ENCODE measurements around the gene RAB26. TPM values are rescaled to one million over a fixed set of nuclear protein-coding genes. Genes with fewer than 3 reads are reported as not detected.

Gene RAB26
- total and polyA plus RNA-seq, 2 experiments from 2014 or later, result 4.1 to 8.7 TPM

DNA sequence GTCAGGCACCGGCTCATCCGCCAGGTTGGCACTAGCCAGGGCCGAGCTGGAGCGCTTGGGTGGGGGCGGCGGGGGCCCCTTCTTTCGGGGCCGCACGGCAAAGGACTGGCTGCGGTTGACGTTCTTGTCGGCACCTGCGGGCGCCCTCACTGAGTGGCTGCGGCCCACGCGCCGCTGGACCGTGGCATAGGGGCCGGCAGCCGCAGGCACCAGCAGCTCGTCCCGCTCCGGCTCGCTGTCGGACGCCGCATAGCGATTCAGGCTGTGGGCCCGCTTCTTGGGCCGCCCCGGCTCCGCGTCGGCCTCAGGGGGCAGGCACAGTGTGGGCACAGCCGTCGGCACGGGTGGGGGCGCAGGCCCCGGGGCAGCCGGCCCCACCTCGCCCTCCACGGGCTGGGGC is 32.0 kb downstream of the RAB26 start:
- H3K27ac Mint-ChIP-seq, result no peak overlapping the region
- no peaks in the 10 kb centered on the region for H3K36me3 ChIP-seq (ENCODE audit: insufficient read depth)
- no peak for DNase-seq (ENCODE audit: low spot score)
- H4K20me1 ChIP-seq (replicated peaks; ENCODE audit: insufficient read depth), result no peaks in the 10 kb centered on the region; the same call in 1 of the 2 replicates
- no peak overlapping the region for H3K4me3 ChIP-seq
- H2AFZ ChIP-seq, result no peak overlapping the region
- H3K4me3 Mint-ChIP-seq, result no peak overlapping the region
- TF ChIP-seq NANOG (IDR thresholded peaks at IDR 0.05; ENCODE audit: borderline replicate concordance), result no peak
- TF ChIP-seq POLR2AphosphoS5 (IDR thresholded peaks at IDR 0.05; ENCODE audit: low read depth), result no peak
- TF ChIP-seq, protein P1, sequence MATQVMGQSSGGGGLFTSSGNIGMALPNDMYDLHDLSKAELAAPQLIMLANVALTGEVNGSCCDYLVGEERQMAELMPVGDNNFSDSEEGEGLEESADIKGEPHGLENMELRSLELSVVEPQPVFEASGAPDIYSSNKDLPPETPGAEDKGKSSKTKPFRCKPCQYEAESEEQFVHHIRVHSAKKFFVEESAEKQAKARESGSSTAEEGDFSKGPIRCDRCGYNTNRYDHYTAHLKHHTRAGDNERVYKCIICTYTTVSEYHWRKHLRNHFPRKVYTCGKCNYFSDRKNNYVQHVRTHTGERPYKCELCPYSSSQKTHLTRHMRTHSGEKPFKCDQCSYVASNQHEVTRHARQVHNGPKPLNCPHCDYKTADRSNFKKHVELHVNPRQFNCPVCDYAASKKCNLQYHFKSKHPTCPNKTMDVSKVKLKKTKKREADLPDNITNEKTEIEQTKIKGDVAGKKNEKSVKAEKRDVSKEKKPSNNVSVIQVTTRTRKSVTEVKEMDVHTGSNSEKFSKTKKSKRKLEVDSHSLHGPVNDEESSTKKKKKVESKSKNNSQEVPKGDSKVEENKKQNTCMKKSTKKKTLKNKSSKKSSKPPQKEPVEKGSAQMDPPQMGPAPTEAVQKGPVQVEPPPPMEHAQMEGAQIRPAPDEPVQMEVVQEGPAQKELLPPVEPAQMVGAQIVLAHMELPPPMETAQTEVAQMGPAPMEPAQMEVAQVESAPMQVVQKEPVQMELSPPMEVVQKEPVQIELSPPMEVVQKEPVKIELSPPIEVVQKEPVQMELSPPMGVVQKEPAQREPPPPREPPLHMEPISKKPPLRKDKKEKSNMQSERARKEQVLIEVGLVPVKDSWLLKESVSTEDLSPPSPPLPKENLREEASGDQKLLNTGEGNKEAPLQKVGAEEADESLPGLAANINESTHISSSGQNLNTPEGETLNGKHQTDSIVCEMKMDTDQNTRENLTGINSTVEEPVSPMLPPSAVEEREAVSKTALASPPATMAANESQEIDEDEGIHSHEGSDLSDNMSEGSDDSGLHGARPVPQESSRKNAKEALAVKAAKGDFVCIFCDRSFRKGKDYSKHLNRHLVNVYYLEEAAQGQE (IDR thresholded peaks at IDR 0.05; ENCODE audit: unreplicated experiment), result no peak
- TF ChIP-seq EZH2phosphoT487 (IDR thresholded peaks at IDR 0.05; ENCODE audit: unreplicated experiment), result no peak
- TF ChIP-seq CREB1 (CRISPR knock-in tag; IDR thresholded peaks at IDR 0.05; ENCODE audit: low read depth), result no peak
- TF ChIP-seq, protein P2, sequence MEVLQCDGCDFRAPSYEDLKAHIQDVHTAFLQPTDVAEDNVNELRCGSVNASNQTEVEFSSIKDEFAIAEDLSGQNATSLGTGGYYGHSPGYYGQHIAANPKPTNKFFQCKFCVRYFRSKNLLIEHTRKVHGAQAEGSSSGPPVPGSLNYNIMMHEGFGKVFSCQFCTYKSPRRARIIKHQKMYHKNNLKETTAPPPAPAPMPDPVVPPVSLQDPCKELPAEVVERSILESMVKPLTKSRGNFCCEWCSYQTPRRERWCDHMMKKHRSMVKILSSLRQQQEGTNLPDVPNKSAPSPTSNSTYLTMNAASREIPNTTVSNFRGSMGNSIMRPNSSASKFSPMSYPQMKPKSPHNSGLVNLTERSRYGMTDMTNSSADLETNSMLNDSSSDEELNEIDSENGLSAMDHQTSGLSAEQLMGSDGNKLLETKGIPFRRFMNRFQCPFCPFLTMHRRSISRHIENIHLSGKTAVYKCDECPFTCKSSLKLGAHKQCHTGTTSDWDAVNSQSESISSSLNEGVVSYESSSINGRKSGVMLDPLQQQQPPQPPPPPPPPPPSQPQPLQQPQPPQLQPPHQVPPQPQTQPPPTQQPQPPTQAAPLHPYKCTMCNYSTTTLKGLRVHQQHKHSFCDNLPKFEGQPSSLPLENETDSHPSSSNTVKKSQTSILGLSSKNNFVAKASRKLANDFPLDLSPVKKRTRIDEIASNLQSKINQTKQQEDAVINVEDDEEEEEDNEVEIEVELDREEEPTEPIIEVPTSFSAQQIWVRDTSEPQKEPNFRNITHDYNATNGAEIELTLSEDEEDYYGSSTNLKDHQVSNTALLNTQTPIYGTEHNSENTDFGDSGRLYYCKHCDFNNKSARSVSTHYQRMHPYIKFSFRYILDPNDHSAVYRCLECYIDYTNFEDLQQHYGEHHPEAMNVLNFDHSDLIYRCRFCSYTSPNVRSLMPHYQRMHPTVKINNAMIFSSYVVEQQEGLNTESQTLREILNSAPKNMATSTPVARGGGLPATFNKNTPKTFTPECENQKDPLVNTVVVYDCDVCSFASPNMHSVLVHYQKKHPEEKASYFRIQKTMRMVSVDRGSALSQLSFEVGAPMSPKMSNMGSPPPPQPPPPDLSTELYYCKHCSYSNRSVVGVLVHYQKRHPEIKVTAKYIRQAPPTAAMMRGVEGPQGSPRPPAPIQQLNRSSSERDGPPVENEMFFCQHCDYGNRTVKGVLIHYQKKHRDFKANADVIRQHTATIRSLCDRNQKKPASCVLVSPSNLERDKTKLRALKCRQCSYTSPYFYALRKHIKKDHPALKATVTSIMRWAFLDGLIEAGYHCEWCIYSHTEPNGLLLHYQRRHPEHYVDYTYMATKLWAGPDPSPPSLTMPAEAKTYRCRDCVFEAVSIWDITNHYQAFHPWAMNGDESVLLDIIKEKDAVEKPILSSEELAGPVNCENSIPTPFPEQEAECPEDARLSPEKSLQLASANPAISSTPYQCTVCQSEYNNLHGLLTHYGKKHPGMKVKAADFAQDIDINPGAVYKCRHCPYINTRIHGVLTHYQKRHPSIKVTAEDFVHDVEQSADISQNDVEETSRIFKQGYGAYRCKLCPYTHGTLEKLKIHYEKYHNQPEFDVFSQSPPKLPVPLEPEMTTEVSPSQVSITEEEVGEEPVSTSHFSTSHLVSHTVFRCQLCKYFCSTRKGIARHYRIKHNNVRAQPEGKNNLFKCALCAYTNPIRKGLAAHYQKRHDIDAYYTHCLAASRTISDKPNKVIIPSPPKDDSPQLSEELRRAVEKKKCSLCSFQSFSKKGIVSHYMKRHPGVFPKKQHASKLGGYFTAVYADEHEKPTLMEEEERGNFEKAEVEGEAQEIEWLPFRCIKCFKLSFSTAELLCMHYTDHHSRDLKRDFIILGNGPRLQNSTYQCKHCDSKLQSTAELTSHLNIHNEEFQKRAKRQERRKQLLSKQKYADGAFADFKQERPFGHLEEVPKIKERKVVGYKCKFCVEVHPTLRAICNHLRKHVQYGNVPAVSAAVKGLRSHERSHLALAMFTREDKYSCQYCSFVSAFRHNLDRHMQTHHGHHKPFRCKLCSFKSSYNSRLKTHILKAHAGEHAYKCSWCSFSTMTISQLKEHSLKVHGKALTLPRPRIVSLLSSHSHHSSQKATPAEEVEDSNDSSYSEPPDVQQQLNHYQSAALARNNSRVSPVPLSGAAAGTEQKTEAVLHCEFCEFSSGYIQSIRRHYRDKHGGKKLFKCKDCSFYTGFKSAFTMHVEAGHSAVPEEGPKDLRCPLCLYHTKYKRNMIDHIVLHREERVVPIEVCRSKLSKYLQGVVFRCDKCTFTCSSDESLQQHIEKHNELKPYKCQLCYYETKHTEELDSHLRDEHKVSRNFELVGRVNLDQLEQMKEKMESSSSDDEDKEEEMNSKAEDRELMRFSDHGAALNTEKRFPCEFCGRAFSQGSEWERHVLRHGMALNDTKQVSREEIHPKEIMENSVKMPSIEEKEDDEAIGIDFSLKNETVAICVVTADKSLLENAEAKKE (CRISPR knock-in tag; IDR thresholded peaks at IDR 0.05), result no peak
- TF ChIP-seq ZNF114 (CRISPR knock-in tag; IDR thresholded peaks at IDR 0.05), result no peak
- TF ChIP-seq, protein P3, sequence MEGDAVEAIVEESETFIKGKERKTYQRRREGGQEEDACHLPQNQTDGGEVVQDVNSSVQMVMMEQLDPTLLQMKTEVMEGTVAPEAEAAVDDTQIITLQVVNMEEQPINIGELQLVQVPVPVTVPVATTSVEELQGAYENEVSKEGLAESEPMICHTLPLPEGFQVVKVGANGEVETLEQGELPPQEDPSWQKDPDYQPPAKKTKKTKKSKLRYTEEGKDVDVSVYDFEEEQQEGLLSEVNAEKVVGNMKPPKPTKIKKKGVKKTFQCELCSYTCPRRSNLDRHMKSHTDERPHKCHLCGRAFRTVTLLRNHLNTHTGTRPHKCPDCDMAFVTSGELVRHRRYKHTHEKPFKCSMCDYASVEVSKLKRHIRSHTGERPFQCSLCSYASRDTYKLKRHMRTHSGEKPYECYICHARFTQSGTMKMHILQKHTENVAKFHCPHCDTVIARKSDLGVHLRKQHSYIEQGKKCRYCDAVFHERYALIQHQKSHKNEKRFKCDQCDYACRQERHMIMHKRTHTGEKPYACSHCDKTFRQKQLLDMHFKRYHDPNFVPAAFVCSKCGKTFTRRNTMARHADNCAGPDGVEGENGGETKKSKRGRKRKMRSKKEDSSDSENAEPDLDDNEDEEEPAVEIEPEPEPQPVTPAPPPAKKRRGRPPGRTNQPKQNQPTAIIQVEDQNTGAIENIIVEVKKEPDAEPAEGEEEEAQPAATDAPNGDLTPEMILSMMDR (conservative IDR thresholded peaks at IDR 0.05; ENCODE audit: low read depth in 2 of 2), result no peak
- TF ChIP-seq JUNB (IDR thresholded peaks at IDR 0.05; ENCODE audit: unreplicated experiment), result no peak
- TF ChIP-seq EZH2 (IDR thresholded peaks at IDR 0.05; ENCODE audit: low read depth, unreplicated experiment), result no peak
- TF ChIP-seq, protein P4, sequence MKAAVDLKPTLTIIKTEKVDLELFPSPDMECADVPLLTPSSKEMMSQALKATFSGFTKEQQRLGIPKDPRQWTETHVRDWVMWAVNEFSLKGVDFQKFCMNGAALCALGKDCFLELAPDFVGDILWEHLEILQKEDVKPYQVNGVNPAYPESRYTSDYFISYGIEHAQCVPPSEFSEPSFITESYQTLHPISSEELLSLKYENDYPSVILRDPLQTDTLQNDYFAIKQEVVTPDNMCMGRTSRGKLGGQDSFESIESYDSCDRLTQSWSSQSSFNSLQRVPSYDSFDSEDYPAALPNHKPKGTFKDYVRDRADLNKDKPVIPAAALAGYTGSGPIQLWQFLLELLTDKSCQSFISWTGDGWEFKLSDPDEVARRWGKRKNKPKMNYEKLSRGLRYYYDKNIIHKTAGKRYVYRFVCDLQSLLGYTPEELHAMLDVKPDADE (IDR thresholded peaks at IDR 0.05), result no peak
- TF ChIP-seq ZNF331 (CRISPR knock-in tag; IDR thresholded peaks at IDR 0.05; ENCODE audit: low read depth), result no peak
- TF ChIP-seq STAT1 (IDR thresholded peaks at IDR 0.05; ENCODE audit: unreplicated experiment), result no peak
- H3K9me2 ChIP-seq (ENCODE audit: insufficient read depth), result no peaks in the 10 kb centered on the region
- H3K4me2 ChIP-seq, result no peak overlapping the region
- peaks cover 6% of the 10 kb centered on the region for H3K4me1 Mint-ChIP-seq
- no peaks in the 10 kb centered on the region for H3K27me3 ChIP-seq (ENCODE audit: insufficient read depth)
- H3K79me2 ChIP-seq (replicated peaks; ENCODE audit: insufficient read depth), result no peaks in the 10 kb centered on the region
- no peak overlapping the region for H3K27ac ChIP-seq (ENCODE audit: low read depth)
- peaks cover 12% of the 10 kb centered on the region for H3K36me3 Mint-ChIP-seq (ENCODE audit: low read depth)
- peaks cover 20% of the 10 kb centered on the region for H3K27me3 Mint-ChIP-seq (ENCODE audit: insufficient read depth, low read depth, poor library complexity)
- H3K9me3 Mint-ChIP-seq, result no peaks in the 10 kb centered on the region
- no peaks in the 10 kb centered on the region for H3K4me1 ChIP-seq (ENCODE audit: insufficient read depth)
- ATAC-seq, result peak; percentile 3; the same call in 2 of the 3 replicates
- 0 out of 2 replicates have a peak, but pooled peaks cover 18% of the 10 kb centered on the region for H3F3A ChIP-seq (replicated peaks; ENCODE audit: low read depth)

Measured in GM23338 (cell line).